IMR-90 (cell line): ENCODE results near the gene SCN10A. TPM values are rescaled to one million over a fixed set of nuclear protein-coding genes. Genes with fewer than 3 reads are reported as not detected.

Experiments used
- ATAC-seq: fragments of 200-7000 bp; cut with Tn5 transposase; 2 replicates; pipeline ENCODE4 v1.9.1; 2020; ENCODE audit warnings: low read depth, mild to moderate bottlenecking, moderate library complexity
- BruUV-seq: library from RNA; stranded (reverse); fragments of 400-500 nt; replicated peaks from 2 replicates; lab custom pipeline; 2021; lab: Mats Ljungman, UMichigan
- CTCF ChIA-PET: fragments of 300-600 bp; formaldehyde crosslinking; extraction: SDS; loops from one replicate; lab custom pipeline; 2021; ENCODE audit warnings: antibody characterized with exemption; lab: Yijun Ruan, JAX
- POLR2A ChIA-PET: fragments of 300-600 bp; sonication (Branson Sonifier 250); formaldehyde crosslinking; loops from one replicate; lab custom pipeline; 2022; ENCODE audit warnings: antibody characterized with exemption; ENCODE audit not compliant: unreplicated experiment; lab: Charles Lee
- DNase-seq: peaks from one replicate; pipeline ENCODE4 v3.0.0; 2013
- H2AFZ ChIP-seq: replicated peaks from 2 replicates; pipeline ENCODE3; 2013; ENCODE audit warnings: low read length, mild to moderate bottlenecking; ENCODE audit not compliant: poor library complexity
- H2AK5ac ChIP-seq: 2 replicates; pipeline ENCODE4 v1.6.1; 2013; ENCODE audit warnings: low read depth, low read length, inconsistent platforms
- H2AK9ac ChIP-seq: replicated peaks from 2 replicates; pipeline ENCODE3; 2013; ENCODE audit warnings: mild to moderate bottlenecking, low read depth, low read length, moderate library complexity; ENCODE audit not compliant: poor library complexity
- H2BK120ac ChIP-seq: 2 replicates; pipeline ENCODE4 v1.6.1; 2013; ENCODE audit warnings: low read depth, low read length, inconsistent platforms
- H2BK15ac ChIP-seq: 3 replicates; pipeline ENCODE4 v1.6.1; 2013; ENCODE audit warnings: low read depth, low read length, inconsistent platforms
- H2BK20ac ChIP-seq: 2 replicates; pipeline ENCODE4 v1.6.1; 2013; ENCODE audit warnings: low read depth, mild to moderate bottlenecking, inconsistent platforms, low read length, moderate library complexity
- H2BK5ac ChIP-seq: 2 replicates; pipeline ENCODE4 v1.6.1; 2013; ENCODE audit warnings: mild to moderate bottlenecking, low read depth, low read length, inconsistent platforms; ENCODE audit not compliant: poor library complexity, severe bottlenecking
- H3K14ac ChIP-seq: replicated peaks from 2 replicates; pipeline ENCODE4 v1.6.1; 2013; ENCODE audit warnings: low read depth, low read length, inconsistent platforms
- H3K18ac ChIP-seq: 2 replicates; pipeline ENCODE4 v1.6.1; 2013; ENCODE audit warnings: low read depth, low read length, control low read depth
- H3K23ac ChIP-seq: 2 replicates; pipeline ENCODE4 v1.6.1; 2013; ENCODE audit warnings: low read depth, low read length, inconsistent platforms
- H3K27ac ChIP-seq: 2 replicates; pipeline ENCODE4 v1.5.1; 2013; ENCODE audit warnings: mild to moderate bottlenecking, control low read depth, low read length; ENCODE audit not compliant: insufficient read depth
- H3K27me3 ChIP-seq: 2 replicates; pipeline ENCODE4 v1.6.1; 2013; ENCODE audit warnings: low read length; ENCODE audit not compliant: control insufficient read depth, insufficient read depth
- H3K36me3 ChIP-seq: 2 replicates; pipeline ENCODE4 v1.6.1; 2013; ENCODE audit warnings: low read length, mixed read lengths; ENCODE audit not compliant: control insufficient read depth, insufficient read depth
- H3K4ac ChIP-seq: 2 replicates; pipeline ENCODE4 v1.6.1; 2013; ENCODE audit warnings: low read depth, low read length, inconsistent platforms
- H3K4me1 ChIP-seq: 2 replicates; pipeline ENCODE4 v1.6.1; 2013; ENCODE audit warnings: low read length, mixed read lengths; ENCODE audit not compliant: control insufficient read depth, insufficient read depth
- H3K4me2 ChIP-seq: 2 replicates; pipeline ENCODE4 v1.6.1; 2013; ENCODE audit warnings: low read depth, mild to moderate bottlenecking, control low read depth, low read length, moderate library complexity
- H3K4me3 ChIP-seq: 2 replicates; pipeline ENCODE4 v1.5.1; 2013; ENCODE audit warnings: low read depth, mild to moderate bottlenecking, control low read depth, low read length, moderate library complexity; ENCODE audit not compliant: insufficient read depth
- H3K56ac ChIP-seq: 2 replicates; pipeline ENCODE4 v1.6.1; 2013; ENCODE audit warnings: low read length, inconsistent platforms; ENCODE audit not compliant: insufficient read depth; ENCODE audit errors: extremely low read depth
- H3K79me1 ChIP-seq, 2 experiments: 2 replicates each; pipeline ENCODE4 v1.6.1; 2013; ENCODE audit warnings: low read length in 2 of 2, inconsistent platforms in 1 of 2, low read depth in 1 of 2
- H3K9ac ChIP-seq: 2 replicates; pipeline ENCODE4 v1.6.1; 2013; ENCODE audit warnings: low read depth, low read length, control low read depth
- H3K9me1 ChIP-seq: 2 replicates; pipeline ENCODE4 v1.6.1; 2013; ENCODE audit warnings: low read length, inconsistent platforms; ENCODE audit not compliant: insufficient read depth
- H3K9me3 ChIP-seq: 2 replicates; pipeline ENCODE4 v1.6.1; 2013; ENCODE audit warnings: low read length; ENCODE audit not compliant: control insufficient read depth, insufficient read depth
- H4K20me1 ChIP-seq: 2 replicates; pipeline ENCODE4 v1.6.1; 2013; ENCODE audit warnings: low read length, inconsistent platforms; ENCODE audit not compliant: insufficient read depth
- H4K5ac ChIP-seq: 2 replicates; pipeline ENCODE4 v1.6.1; 2013; ENCODE audit warnings: mild to moderate bottlenecking, low read depth, low read length, control low read depth
- H4K8ac ChIP-seq, 2 experiments: 2 replicates each; pipeline ENCODE4 v1.6.1; 2013; ENCODE audit warnings: low read depth in 2 of 2, low read length in 2 of 2, control low read depth in 1 of 2, inconsistent platforms in 1 of 2
- H4K91ac ChIP-seq: 2 replicates; pipeline ENCODE4 v1.6.1; 2013; ENCODE audit warnings: low read depth, low read length, inconsistent platforms; ENCODE audit not compliant: insufficient read depth
- MXI1 ChIP-seq: IDR thresholded peaks from 2 replicates; pipeline ENCODE4 v1.6.1; 2012; ENCODE audit warnings: low read depth, mild to moderate bottlenecking, low read length, moderate library complexity, borderline replicate concordance
- POLR2A ChIP-seq: IDR thresholded peaks from 2 replicates; pipeline ENCODE4 v1.6.1; 2012; ENCODE audit warnings: mild to moderate bottlenecking, low read depth, low read length
- RAD21 ChIP-seq: IDR thresholded peaks from 2 replicates; pipeline ENCODE4 v1.6.1; 2012; ENCODE audit warnings: low read length, improper control_type of control experiment
- RCOR1 ChIP-seq: IDR thresholded peaks from 2 replicates; pipeline ENCODE4 v1.6.1; 2012; ENCODE audit warnings: mild to moderate bottlenecking, low read length, improper control_type of control experiment; ENCODE audit not compliant: insufficient replicate concordance
- RFX5 ChIP-seq: IDR thresholded peaks from 2 replicates; pipeline ENCODE4 v1.8.0; 2012; ENCODE audit warnings: low read depth, mild to moderate bottlenecking, low read length, moderate library complexity
- USF2 ChIP-seq: fragments of 150-350 bp; IDR thresholded peaks from 2 replicates; pipeline ENCODE4 v1.6.1; 2017; ENCODE audit warnings: mild to moderate bottlenecking, antibody characterized with exemption, low read length, low read depth
- WGBS, 2 experiments: methylation state at CpG; one replicate each; pipeline versions ENCODE4 v1.1.5 to v1.1.7; 2013; ENCODE audit warnings: missing lambda C conversion rate in 2 of 2; ENCODE audit not compliant: insufficient read length in 1 of 2; ENCODE audit errors: extremely low coverage in 2 of 2; 5-methylcytosine and 5-hydroxymethylcytosine counted together
- dilution Hi-C: fragments of 300-500 bp; cut with HindIII; formaldehyde crosslinking; loops from one replicate; pipeline ENCODE4 v1.14.3; 2018; ENCODE audit warnings: low sequenced_read_pairs; ENCODE audit not compliant: unreplicated experiment
- in situ Hi-C: fragments of 300-500 bp; cut with MboI; formaldehyde crosslinking; loops from 3 replicates; pipeline ENCODE4 v1.14.3; 2019; ENCODE audit warnings: low sequenced_read_pairs, inconsistent platforms, mixed read lengths
- intact Hi-C: fragments of 100-400 bp; cut with micrococcal nuclease; formaldehyde crosslinking; loops from 2 replicates; pipeline ENCODE4 v1.10.0; 2022
- polyA plus RNA-seq, 3 experiments: library from polyadenylated mRNA; depleted of rRNA; stranded (reverse); fragments of >200 nt; gene quantifications; 2 replicates each; pipeline ENCODE4 v1.2.3, GENCODE V29; 2012; ENCODE audit warnings: low replicate concordance in 1 of 3
- total RNA-seq: library from RNA; depleted of rRNA; stranded (reverse); fragments of >200 nt; gene quantifications from 2 replicates; pipeline ENCODE4 v1.2.3, GENCODE V29; 2012

Gene SCN10A
- total and polyA plus RNA-seq, 2 of the 4 experiments (the other 2 are of a cell fraction) = not detected

GRCh38 chr3:38756892-38757291 is 59.1 kb downstream of the SCN10A start:
- no peaks in the 10 kb centered on the region for H3K27me3 ChIP-seq
- in situ Hi-C loops = no loop called here
- ATAC-seq (no peak), DNase-seq (no peak)
- ChIA-PET POLR2A (no interaction called here), CTCF (no interaction called here)
- no peak overlapping the region for H2AK5ac ChIP-seq
- no peak overlapping the region for H2AFZ ChIP-seq
- H4K20me1 ChIP-seq = no peaks in the 10 kb centered on the region
- H3K36me3 ChIP-seq = no peaks in the 10 kb centered on the region
- no CpG with 5 or more reads among the region's 5 CpGs for WGBS, 2 experiments
- no peaks in the 10 kb centered on the region for H3K79me1 ChIP-seq
- H3K56ac ChIP-seq = no peak overlapping the region
- H2AK9ac ChIP-seq = no peak overlapping the region
- dilution Hi-C loops = no loop called here
- H3K4ac ChIP-seq = no peak overlapping the region
- H3K23ac ChIP-seq = no peak overlapping the region
- H2BK5ac ChIP-seq = no peak overlapping the region
- no peak overlapping the region for H2BK120ac ChIP-seq
- TF ChIP-seq MXI1 (no peak), RFX5 (no peak), RAD21 (no peak), RCOR1 (no peak), POLR2A (no peak), USF2 (no peak)
- H3K9me3 ChIP-seq = no peaks in the 10 kb centered on the region
- no peak overlapping the region for H3K9ac ChIP-seq
- no peak overlapping the region for H4K5ac ChIP-seq
- H3K4me1 ChIP-seq = no peaks in the 10 kb centered on the region
- intact Hi-C loops = no loop called here
- no peak overlapping the region for H3K27ac ChIP-seq
- H3K4me3 ChIP-seq = no peak overlapping the region
- H3K14ac ChIP-seq = no peak overlapping the region
- no peak overlapping the region for H4K91ac ChIP-seq
- no peak overlapping the region for H3K18ac ChIP-seq
- H2BK15ac ChIP-seq = no peak overlapping the region
- no peaks in the 10 kb centered on the region for H3K9me1 ChIP-seq
- H4K8ac ChIP-seq = no peak overlapping the region
- no TSS peak for BruUV-seq
- no peak overlapping the region for H3K4me2 ChIP-seq
- H2BK20ac ChIP-seq = no peak overlapping the region
